ENCODE results near the gene OPCML. TPM values are rescaled to one million over a fixed set of nuclear protein-coding genes. Genes with fewer than 3 reads are reported as not detected.

Gene OPCML
- total RNA-seq, 1 donor from 2014 or later = 1.2 TPM

DNA sequence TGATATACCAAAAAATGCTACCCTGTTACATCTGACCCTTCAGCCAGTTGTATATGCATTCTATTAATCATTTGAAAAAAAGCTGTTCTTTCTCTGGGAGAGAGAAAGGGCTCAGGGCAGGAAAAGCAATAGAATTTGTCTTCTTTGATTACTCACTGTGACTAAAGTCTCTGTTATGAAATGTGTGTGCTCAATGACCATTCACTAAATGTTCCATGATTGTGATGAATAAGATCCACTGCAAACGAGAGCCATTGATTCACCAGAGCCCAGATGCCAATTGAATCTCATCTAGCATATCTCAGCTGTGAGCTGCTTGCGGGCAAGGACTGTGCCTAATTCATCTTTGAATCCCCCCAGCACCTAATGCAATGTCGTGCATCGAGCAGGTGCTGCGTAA, 184.3 kb downstream of the OPCML start:
- Mint-ChIP-seq H3K27me3 (ENCODE audit: low read depth) (no peaks in the 10 kb centered on the region), H3K36me3 (ENCODE audit: low read depth) (no peaks in the 10 kb centered on the region), H3K9me3 (no peaks in the 10 kb centered on the region), H3K27ac (ENCODE audit: unreplicated experiment) (no peak overlapping the region), H3K4me1 (peaks cover 24% of the 10 kb centered on the region), H3K4me3 (no peak overlapping the region)
- DNase-seq (ENCODE audit: low read depth, low spot score) = no peak
- TF ChIP-seq, protein P1, sequence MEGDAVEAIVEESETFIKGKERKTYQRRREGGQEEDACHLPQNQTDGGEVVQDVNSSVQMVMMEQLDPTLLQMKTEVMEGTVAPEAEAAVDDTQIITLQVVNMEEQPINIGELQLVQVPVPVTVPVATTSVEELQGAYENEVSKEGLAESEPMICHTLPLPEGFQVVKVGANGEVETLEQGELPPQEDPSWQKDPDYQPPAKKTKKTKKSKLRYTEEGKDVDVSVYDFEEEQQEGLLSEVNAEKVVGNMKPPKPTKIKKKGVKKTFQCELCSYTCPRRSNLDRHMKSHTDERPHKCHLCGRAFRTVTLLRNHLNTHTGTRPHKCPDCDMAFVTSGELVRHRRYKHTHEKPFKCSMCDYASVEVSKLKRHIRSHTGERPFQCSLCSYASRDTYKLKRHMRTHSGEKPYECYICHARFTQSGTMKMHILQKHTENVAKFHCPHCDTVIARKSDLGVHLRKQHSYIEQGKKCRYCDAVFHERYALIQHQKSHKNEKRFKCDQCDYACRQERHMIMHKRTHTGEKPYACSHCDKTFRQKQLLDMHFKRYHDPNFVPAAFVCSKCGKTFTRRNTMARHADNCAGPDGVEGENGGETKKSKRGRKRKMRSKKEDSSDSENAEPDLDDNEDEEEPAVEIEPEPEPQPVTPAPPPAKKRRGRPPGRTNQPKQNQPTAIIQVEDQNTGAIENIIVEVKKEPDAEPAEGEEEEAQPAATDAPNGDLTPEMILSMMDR (conservative IDR thresholded peaks at IDR 0.05) = no peak

GRCh38 chr11:133346137-133346536, 186.2 kb downstream of the OPCML start:
- Mint-ChIP-seq H3K27me3 (ENCODE audit: low read depth) (no peaks in the 10 kb centered on the region), H3K36me3 (ENCODE audit: low read depth) (no peaks in the 10 kb centered on the region), H3K4me3 (no peak overlapping the region), H3K9me3 (no peaks in the 10 kb centered on the region), H3K4me1 (peaks cover 24% of the 10 kb centered on the region), H3K27ac (ENCODE audit: unreplicated experiment) (no peak overlapping the region)
- TF ChIP-seq, protein P1 (conservative IDR thresholded peaks at IDR 0.05) = no peak
- no peak for DNase-seq (ENCODE audit: low read depth, low spot score)

GRCh38 chr11:133343951-133344350, 188.3 kb downstream of the OPCML start:
- DNase-seq (ENCODE audit: low read depth, low spot score) = no peak
- H3K9me3 Mint-ChIP-seq = no peaks in the 10 kb centered on the region
- H3K27me3 Mint-ChIP-seq (ENCODE audit: low read depth) = no peaks in the 10 kb centered on the region
- no peak overlapping the region for H3K4me3 Mint-ChIP-seq
- no peaks in the 10 kb centered on the region for H3K36me3 Mint-ChIP-seq (ENCODE audit: low read depth)
- TF ChIP-seq, protein P1 (conservative IDR thresholded peaks at IDR 0.05) = no peak
- peak overlapping the region; percentile 79 for H3K27ac Mint-ChIP-seq (ENCODE audit: unreplicated experiment)
- H3K4me1 Mint-ChIP-seq = peaks cover 45% of the 10 kb centered on the region

DNA sequence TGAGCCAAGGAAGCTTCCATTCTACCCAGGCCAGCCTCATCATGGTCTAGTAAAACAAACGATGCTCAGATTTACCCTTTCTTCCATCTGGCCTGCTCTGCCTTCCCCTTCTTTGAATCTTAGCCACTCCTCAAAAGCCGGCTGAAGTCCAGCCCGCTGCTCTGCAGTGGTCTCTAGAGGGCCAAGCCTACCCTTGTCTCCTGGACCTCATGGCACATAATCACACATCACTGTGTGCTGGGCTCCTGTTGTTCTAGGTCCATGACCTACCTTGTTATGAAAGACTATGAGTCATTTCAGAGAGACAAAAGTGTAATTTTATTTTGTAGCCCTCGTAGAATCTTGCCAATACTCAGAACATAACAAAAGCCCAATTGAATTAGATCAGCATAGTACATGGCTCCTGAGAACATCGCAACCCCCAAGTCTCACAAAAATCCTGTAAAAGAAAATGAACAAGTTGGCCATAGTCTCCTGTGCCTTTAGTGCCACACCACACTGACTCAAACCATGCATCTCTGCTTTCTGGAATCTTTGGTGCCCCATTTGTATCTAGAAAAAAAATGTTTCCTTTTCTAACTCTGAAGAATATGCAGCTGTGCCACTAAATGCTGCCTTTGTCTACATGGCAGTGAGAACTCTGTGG, 192.7 kb downstream of the OPCML start:
- Mint-ChIP-seq H3K27me3 (ENCODE audit: low read depth) (no peaks in the 10 kb centered on the region), H3K27ac (ENCODE audit: unreplicated experiment) (peak overlapping the region; percentile 78), H3K4me1 (peaks cover 53% of the 10 kb centered on the region), H3K4me3 (peak overlapping the region; percentile 42), H3K36me3 (ENCODE audit: low read depth) (peaks cover 3% of the 10 kb centered on the region), H3K9me3 (peaks cover 7% of the 10 kb centered on the region)
- TF ChIP-seq, protein P1 (conservative IDR thresholded peaks at IDR 0.05) = no peak
- DNase-seq (ENCODE audit: low read depth, low spot score) = no peak

DNA sequence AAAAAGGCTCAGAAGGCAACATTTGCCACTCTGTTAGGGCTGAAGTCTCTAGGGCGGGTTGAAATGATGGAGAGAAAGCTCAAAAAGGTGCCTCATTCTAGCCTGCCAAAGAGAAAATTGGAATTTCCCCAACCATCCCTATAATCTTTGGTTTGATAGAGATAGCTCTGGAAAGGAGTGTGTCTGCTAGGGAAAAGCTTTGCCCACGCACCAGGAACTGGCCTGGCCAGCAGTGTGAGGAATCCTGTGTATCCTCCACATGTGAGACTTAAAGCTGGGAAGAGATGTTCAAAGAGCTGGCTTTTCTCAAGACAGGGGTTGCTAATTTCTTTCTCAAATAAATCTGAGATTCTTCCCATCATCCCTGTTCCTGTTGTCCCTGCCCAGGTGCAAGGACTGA, 193.7 kb downstream of the OPCML start:
- TF ChIP-seq, protein P1 (conservative IDR thresholded peaks at IDR 0.05) = no peak
- H3K27me3 Mint-ChIP-seq (ENCODE audit: low read depth) = no peaks in the 10 kb centered on the region
- no peak overlapping the region for H3K4me3 Mint-ChIP-seq
- H3K27ac Mint-ChIP-seq (ENCODE audit: unreplicated experiment) = no peak overlapping the region
- H3K9me3 Mint-ChIP-seq = peaks cover 11% of the 10 kb centered on the region
- peaks cover 3% of the 10 kb centered on the region for H3K36me3 Mint-ChIP-seq (ENCODE audit: low read depth)
- DNase-seq (ENCODE audit: low read depth, low spot score) = no peak
- H3K4me1 Mint-ChIP-seq = peaks cover 43% of the 10 kb centered on the region

Measured in neural crest cell (in vitro differentiated cells).